NCI-H2171 treated with DMSO at 0.1 percent for 48 hours (cell line): ENCODE measurements around the gene RSBN1L.
A peak's percentile ranks its signal among the peaks of the same experiment; 100 is the strongest.
"Not testable (repeated sequence)": the region's sequence is repeated elsewhere in the genome, so short reads cannot be mapped to it uniquely, and the experiment has no call there.

Source experiments
- DNase-seq: peaks from one replicate; lab custom pipeline; 2025; lab: John Stamatoyannopoulos, UW

Gene RSBN1L

DNA sequence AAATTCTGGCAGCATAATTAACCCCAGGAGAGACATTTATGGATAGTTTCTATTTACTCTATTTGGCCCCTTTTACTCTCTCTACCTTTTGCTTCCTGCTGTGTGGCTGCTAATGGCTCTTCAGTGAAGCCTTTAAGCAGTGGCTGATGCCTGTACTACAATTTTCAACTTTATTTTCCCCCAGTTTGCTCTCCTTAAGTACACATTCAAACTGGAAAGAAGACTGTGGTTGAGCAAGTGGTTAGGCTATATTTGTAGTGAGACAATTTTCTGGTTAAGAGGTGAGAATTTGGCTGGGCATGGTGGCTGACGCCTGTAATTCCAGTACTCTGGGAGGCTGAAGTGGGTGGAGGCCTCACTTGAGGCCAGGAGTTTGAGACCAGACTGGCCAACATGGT, 8.5 kb upstream of the RSBN1L start:
- no peak for DNase-seq

DNA sequence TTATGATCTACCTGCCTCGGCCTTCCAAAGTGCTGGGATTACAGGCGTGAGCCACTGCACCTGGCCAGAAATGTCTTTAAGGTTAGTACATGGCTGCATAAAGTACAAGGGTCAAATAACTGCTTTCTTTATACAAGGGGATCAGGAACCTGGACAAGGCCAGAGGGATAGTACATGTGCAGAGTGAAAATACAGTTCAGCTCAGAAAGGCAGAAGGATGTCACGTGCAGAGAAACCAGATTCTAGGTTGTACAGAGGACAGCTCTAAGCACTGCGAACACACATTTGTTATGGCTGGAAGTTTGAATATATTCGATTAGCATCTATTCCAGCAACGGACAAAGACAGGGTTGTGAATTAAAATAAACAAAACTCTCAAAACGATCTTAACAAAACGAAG, 6.0 kb upstream of the RSBN1L start:
- DNase-seq, result no peak

DNA sequence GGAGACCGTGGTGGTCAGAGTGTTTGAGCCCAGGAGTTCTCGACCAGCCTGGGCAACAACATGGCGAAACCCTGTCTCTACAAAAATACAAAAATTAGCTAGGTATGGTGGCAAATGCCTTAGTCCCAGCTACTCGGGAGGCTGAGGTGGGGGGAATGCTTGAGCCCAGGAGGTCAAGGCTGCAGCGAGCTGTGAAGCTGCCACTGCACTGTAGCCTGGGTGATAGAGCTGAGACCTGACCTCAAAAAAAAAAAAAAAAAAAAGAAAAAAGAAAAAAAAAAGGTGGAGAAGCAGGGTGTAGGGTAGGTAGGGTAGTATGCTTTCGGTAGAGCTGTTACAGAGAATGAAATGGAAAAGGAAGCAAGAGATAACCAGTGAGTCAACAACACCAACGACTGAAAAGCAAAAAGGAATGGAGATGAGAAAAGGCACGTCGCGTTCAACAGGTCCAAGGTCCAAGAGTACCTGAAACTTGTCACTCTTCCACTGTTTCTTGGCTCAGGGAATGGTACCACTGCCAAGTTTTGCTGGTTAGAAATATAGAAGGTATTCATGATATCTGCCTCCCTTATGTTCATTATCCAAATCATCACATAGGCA, 4.3 kb upstream of the RSBN1L start:
- DNase-seq, result no peak

DNA sequence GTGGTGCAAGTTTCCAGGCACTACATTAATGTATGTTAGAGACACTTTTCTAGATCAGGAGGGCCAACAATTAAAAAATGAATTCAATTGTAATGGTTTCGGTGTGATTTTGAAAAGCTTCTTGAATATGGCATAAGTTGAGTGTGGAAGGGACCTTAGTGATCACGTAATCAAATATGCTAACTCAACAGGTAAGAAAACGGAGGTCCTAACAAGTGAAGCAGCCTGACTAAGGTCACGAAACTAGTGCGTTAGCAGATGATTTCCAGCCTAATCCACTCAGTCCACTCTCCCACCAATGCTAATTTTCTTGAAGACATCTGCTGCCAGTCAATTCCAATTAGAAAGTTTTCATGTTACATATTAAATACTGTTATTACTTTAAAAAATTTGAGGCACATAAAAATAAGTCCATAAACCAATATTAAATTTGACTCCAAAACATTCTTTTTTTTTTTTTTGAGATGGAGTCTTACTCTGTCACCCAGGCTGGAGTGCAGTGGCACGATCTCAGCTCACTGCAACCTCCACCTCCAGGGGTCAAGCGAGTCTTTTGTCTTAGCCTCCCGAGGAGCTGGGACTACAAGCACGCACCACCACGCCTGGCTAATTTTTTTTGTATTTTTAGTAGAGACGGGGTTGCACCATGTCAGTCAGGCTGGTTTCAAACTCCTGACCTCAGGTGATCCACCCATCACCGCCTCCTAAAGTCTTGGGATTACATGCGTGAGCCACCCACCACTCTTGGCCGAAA, 2.3 kb upstream of the RSBN1L start:
- no peak for DNase-seq

DNA sequence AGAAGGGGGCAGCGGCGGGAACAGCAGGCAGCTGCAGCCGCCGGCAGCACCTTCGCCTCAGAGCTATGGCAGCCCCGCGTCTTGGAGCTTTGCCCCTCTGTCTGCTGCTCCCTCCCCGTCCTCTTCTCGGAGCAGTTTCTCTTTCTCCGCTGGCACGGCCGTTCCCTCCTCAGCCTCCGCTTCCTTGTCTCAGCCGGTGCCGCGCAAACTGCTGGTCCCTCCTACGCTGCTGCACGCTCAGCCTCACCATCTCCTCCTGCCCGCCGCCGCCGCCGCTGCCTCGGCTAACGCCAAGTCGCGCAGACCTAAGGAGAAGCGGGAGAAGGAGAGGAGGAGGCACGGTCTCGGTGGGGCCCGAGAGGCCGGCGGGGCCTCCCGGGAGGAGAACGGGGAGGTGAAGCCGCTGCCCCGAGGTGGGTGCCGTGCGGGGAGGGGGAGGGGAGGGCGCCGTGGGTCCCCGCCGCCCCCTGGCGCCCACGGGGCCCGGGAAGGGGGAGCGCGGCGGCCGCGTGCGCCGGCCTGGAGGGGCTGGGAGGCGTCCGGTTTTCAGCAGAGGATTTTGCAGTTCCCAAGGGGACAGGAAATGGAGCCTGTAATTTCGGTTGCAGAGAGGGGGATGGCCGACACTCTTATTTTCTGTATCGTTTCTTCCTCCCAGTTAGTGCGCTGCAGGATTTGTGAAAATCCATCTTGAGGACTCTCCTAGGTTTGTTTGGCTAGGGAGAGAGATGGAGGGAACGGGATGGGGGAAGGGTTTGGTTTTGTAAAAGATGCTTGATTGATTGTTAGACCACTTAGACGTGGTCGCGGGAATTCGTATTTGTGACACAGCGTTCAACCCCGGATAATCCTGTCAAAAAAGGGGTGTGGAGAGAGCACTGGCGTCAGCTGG, 630 bp downstream of the RSBN1L start:
- peak; percentile 82 for DNase-seq

DNA sequence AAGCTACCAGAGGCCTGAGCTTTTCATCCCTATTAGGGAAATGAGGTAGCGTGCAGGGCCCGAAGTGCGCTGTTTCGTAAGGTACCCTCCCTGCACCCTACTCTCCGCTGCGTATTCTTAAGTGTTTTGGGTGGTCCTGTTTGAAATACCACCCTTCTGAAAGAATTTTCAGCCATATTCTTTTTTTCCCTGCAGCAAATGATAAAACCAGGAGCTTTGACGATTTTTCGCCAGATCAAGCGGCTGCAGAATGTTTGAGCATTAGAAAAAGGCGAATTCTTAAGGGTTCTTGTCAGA, 1.2 kb downstream of the RSBN1L start:
- no peak for DNase-seq

DNA sequence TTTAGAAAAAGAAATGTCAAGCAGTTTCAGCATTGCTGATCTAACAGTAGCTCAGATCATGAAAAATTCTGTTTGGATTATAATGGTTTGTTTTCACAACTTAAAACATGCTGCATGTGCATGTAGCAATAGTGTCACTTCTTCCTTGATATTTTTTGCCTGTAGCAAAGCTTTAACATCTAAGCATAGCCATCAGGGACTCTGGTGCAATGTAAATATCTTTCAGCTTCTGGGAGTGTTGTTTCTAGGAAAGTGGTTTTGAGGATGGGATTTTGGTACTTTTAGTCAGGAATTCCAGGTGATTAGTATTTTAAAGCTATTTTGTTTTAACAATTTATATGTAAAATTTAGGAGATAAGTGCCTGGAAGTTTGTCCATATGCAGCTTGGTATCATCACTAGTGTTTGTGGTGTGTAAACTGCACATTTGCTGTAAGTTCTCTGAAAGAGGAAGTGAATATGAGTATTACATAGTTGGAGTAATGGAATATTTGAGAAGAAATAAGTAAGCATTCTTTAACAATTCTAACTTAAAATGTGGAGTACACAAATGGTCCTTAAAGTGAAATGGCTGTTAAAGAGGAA, 1.9 kb downstream of the RSBN1L start:
- no peak for DNase-seq

DNA sequence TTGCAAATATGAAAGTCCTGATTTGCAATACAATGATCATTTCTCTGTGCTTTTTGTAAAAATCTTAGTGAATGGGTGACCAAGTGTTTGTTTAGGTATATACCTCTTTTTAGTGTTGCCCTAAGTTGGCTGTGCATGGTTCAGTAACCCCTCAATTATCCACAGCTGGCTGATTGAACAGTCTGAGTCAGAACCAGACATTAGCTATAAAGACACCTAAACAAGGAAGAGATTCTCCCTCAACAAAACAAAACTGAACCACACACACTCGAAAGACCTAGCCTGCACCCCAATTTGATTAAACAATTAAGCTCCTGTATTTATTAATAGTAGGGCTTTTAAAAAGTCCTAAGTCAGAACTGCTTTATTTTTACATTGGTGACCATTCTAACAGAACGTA, 2.8 kb downstream of the RSBN1L start:
- DNase-seq, result peak; percentile 66

DNA sequence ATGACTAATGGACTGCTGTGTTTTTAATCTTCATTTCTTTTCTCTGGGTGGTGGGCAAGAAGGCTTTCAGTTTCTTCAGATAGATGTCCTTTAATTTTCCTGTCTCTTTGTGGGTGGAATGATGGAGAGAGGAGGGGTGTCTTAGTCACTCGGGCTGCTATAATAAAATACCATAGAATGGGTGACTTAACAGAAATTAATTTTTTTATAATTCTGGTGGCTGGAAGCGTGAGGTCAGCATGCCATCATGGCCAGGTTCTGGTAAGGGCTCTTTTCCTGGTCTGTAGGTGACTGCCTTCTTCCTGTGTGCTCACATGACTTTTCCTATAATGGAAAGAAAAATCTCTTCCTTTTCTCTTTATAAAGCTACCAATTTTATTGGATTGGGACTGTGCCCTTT, 6.3 kb downstream of the RSBN1L start:
- no peak for DNase-seq

DNA sequence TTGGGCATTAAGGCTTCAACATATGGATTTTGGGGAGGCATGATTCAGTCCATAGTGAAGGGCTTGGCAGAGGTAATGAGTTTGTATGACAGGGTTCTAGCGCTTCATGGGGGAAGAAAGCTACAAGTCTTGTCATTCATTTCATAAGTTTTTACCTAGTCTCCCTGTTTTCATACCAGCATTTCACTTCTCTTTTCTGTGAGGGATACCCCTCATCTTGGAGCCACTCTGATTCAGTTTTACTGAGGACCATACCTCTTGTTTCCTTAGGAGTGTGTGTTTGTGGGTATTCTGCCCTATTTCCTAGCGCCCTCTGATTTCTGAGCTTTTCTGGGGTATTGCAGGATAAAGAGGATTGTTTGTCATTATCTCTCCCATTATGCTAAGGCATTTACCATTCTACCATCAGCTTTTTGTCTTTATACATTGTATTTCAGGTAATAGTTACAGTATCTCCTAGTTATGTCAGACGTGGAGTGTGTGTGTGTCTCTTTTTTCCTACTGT, 6.8 kb downstream of the RSBN1L start:
- DNase-seq, result no peak

DNA sequence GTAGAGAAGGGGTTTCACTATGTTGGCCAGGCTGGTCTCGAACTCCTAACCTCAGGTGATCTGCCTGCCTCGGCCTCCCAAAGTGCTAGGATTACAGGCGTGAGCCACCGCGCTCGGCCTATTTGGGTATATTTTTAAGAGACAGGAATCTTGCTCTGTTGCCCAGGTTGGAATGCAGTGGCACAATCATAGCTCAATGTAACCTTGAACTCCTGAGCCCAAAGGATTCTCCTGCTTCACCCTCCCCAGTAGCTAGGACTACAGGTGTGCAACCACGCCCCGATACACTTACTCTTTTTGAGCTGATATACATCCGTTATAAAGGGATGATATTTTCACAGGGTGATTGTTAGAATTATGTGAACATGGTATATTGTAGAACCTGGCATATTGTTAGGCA, 7.4 kb downstream of the RSBN1L start:
- DNase-seq, result not testable (repeated sequence)

DNA sequence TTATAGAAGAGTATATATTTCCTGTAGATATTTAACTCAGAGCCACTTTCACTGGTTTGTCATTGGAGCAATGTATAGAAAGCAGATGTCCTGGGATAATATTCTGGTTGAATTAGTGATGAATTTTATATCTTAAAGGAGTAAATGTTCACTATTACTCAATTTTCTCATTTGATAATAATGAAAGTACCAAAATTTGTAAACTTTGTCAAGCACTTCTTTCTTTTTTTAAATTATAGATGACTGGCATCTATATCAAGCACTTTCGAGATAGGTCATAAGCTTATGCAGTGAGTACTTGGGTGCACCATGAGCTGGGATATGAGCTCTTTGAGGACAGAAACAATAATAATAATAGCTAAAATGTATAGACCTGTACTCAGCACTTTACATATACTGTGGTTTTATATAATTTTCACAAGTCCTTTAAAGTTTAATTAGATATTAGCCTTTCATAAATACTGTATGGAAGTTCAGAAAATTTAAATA, 11.3 kb downstream of the RSBN1L start:
- no peak for DNase-seq

DNA sequence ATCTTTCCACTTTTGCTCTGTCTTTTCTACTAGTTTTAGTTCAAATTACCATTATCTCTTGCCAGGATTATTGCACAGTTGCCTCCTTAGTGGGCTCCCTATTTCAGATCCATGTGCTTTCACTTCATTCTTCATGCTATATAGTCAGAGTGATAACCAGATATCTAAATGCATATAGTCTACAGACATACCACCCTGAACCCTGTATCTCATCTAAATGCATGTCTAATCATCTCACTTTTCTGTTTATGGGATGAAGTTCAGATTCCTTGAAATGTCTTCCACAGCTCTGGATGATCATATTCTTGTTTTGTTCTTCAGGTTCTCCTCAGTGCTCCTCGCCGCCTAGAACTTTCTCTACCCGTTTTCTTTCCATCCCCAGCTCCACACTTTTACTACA, 13.8 kb downstream of the RSBN1L start:
- no peak for DNase-seq

DNA sequence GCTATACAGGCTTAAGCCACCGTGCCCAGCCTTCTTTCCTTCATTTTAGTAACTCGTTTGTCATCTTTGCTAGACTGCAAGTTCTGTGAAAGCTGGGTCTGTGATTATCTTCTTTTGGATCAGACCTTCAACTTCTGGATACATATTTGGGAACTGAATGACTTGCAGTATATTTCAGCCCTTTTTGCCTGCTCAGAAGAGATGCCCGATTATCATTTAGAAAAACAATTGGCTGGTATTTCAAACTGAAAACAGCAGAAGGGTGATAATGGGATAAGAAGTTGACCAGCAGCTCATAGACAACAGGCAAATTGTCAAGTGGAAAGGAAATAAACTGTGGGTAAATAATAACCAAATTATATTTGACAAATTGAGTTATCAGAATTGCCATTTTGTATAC, 14.6 kb downstream of the RSBN1L start:
- DNase-seq, result no peak

DNA sequence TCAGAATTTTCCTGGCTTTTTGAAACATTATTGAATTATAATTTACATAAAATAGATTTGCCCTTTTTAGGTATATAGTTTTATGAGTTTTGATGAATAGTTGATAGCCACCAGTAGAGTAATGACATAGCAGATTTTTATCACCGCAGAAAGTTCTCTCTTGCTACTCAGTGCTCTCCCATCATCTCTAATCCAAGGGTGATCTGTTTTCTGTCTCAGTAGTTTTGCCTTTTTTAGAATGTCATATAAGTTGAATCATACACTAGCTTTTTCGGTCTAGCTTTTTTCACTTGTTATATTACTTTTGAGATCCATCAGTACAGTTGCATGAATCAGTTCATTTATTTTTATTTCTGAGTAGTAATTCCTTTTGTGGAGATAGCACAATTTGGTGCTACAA, 17.9 kb downstream of the RSBN1L start:
- DNase-seq, result no peak

DNA sequence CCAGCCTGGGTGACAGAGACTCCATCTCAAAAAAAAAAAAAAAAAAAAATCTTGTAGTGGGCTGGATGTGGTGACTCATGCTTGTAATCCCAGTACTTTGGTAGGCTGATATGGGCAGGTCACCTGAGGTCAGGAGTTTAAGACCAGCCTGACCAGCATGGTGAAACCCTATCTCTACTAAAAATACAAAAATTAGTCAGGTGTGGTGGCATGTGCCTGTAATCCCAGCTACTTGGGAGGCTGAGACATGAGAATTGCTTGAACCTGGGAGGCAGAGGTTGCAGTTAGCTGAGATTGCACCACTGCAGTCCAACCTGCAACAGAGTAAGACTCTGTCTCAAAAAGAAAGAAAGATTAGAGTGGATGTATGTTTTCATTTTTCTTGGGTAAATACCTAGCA, 18.7 kb downstream of the RSBN1L start:
- DNase-seq, result not testable (repeated sequence)

DNA sequence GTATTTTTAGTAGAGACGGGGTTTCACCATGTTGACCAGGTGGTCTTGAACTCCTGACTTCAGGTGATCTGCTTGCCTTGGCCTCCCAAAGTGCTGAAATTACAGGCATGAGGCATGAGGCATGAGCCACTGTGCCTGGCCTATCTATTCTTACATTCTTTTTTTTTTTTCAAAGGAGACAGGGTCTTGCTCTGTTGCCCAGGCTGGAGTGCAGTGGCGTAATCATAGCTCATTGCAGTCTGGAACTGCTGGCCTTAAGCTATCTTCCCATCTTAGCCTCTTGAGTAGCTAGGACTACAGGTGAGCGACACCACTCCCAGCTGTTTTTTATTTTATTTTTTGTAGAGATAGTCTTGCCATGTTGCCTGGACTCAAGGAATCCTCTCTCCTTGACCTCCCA, 20.5 kb downstream of the RSBN1L start:
- DNase-seq, result no peak

DNA sequence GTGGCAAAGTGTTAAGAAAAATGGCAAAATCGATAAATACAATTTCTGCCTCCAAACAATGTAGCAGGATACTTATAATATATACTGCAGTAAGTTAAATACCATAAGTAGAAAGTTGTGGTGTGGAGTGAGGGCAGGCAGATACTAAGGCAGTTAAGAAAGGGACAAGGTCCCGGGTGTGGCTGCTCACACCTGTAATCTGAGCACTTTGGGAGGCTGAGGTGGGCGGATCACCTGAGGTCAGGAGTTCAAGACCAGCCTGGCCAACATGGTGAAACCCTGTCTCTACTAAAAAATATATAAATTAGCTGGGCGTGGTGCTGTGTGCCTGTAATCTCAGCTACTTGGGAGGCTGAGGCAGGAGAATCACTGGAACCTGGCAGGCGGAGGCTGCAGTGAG, 21.3 kb downstream of the RSBN1L start:
- DNase-seq, result not testable (repeated sequence)

DNA sequence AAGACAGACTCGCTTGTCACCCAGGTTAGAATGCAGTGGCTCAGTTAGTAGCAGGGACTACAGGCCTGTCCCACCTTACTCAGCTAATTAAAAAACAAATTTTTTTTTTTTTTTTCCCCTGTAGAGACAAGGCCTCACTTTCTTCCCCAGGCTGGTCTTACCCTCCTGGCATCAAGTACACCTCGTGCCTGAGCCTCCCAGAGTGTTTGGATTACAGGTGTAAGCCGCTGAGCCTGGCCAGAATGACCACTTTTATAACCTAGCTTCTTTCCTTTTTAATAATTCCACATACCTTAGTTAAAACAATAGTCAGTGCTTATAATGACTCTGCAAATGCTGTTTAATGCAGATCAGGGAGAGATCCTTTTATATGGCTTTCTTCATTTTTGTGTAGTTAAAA, 31.3 kb downstream of the RSBN1L start:
- DNase-seq, result peak; percentile 78

DNA sequence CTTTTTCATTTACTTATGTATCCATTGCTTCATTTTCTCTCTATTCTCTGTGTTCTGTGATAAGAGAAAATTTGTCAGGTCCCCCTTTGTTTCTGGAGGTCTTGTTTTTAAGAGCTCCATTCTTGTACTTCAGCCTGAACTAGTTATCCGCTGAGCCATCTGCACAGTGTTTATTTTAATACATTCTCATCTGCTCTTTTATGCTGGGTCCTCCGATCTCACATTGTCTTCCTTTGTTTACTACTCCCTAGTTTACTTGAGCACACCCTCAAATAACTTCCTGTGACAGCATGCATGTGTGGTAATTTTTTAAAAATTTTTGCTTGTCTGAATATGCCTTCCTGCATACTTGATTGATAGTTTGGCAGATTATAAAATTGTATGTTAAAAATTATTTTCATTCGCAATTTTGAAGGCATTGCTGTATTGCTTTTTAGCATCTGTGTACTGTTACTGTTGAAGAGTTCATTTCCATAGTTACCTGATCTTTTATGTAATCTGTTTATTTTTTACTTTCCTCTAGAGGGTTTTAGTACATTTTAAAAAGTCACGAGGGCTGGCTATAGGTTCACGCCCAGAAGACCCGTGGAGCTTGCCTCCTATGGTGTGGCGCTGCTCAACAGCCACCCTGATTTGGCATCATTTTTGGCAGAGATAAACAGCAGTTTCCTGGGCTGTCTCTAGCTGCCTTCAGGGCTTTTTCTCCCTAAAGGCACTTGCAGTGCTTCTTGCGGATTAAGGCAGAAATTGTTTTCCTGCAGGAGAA, 31.9 kb downstream of the RSBN1L start:
- peak; percentile 96 for DNase-seq

DNA sequence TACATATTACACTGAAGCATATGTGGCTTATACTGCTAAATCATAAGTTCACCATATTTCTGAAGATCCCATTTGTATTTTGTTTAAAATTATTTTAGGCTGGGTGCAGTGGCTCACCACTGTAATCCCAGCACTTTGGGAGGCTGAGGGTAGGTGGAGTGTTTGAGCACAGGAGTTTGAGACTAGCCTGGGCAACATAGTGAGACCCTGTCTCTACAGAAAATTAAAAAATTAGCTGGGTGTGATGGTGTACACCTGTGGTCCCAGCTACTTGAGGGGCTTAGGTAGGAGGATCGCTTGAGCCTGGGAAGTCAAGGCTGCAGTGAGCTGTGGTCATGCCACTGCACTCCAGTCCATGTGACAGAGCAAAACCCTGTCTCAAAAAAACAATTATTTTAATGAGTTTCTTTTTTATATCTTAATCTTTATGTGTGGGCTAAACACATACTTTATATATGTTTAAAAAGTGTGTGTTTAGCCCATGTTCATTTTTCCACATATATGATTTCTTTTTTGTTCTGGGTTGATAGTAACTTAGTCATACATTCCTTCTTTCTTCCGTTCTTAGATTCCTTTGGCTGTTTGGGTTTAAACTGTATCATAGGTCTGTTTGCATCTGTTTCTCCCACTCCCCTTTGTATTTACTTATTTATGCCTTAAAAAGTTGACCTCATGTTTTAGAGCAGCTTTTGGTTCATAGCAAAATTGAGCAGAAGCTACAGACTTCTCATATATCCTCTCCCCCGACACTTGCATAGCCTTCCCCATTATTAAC, 33.5 kb downstream of the RSBN1L start:
- DNase-seq, result no peak
